Tibial artery (tissue), 4 donors: ENCODE measurements around the gene DPP6.

ENCODE experiments used
- DNase-seq, 2 donors: peaks; one replicate each; pipeline ENCODE4 v3.0.0-alpha.2; 2019
- H3K27ac ChIP-seq, 2 donors: fragments of 200-600 bp; sonication (generic) in 1 of 2; 1 replicate in 1 of 2; 2 replicates in 1 of 2; pipeline ENCODE4 v1.5.1; 2018 to 2019; ENCODE audit warnings: mild to moderate bottlenecking in 1 of 2
- H3K27me3 ChIP-seq, 2 donors: fragments of 200-600 bp; sonication (generic) in 1 of 2; one replicate each; pipeline versions ENCODE4 v1.5.1 to v1.6.0; 2016 to 2019
- H3K36me3 ChIP-seq, 3 donors: fragments of 200-600 bp; sonication (generic) in 2 of 3; one replicate each; pipeline ENCODE4 v1.5.1; 2016 to 2019; ENCODE audit warnings: mild to moderate bottlenecking in 2 of 3
- H3K4me1 ChIP-seq, 4 donors: fragments of 200-600 bp; sonication (generic) in 2 of 4; 1 replicate in 3 of 4; 2 replicates in 1 of 4; pipeline ENCODE4 v1.5.1; 2016 to 2019
- H3K4me3 ChIP-seq, 2 donors: fragments of 200-600 bp; sonication (generic) in 1 of 2; 1 replicate in 1 of 2; 2 replicates in 1 of 2; pipeline ENCODE4 v1.5.1; 2018 to 2019; ENCODE audit warnings: mild to moderate bottlenecking in 2 of 2
- H3K9me3 ChIP-seq, 3 donors: fragments of 200-600 bp; sonication (generic) in 1 of 3; one replicate each; pipeline ENCODE4 v1.5.1; 2016 to 2019
- CTCF ChIP-seq, 2 experiments: fragments of 200-600 bp in 1 of 2; fragments of 450-650 bp in 1 of 2; IDR thresholded peaks; one replicate each; pipeline ENCODE4 v1.5.1; 2017 to 2019; ENCODE audit warnings: antibody characterized with exemption in 2 of 2, mild to moderate bottlenecking in 1 of 2, moderate library complexity in 1 of 2
- intact Hi-C: fragments of 100-400 bp; cut with DNase I; formaldehyde crosslinking; loops from one replicate; pipeline ENCODE4 v1.15.0; 2023; ENCODE audit warnings: low total_unique reads

Gene DPP6

GRCh38 chr7:154425271-154425670, 373.1 kb downstream of the DPP6 start:
- H3K27ac ChIP-seq = no peak overlapping the region
- intact Hi-C loops = no loop called here
- no peaks in the 10 kb centered on the region for H3K27me3 ChIP-seq
- no peaks in the 10 kb centered on the region for H3K36me3 ChIP-seq
- no peaks in the 10 kb centered on the region for H3K4me1 ChIP-seq
- no peak for DNase-seq
- no peak overlapping the region for H3K4me3 ChIP-seq
- no peaks in the 10 kb centered on the region for H3K9me3 ChIP-seq
- TF ChIP-seq CTCF (IDR thresholded peaks at IDR 0.05) = no peak

- Histone ChIP-seq H3K36me3 (no peaks in the 10 kb centered on the region), H3K9me3 (no peaks in the 10 kb centered on the region), H3K4me3 (no peak overlapping the region), H3K27me3 (no peaks in the 10 kb centered on the region), H3K27ac (no peak overlapping the region), H3K4me1 (no peaks in the 10 kb centered on the region)
- no peak for TF ChIP-seq CTCF (IDR thresholded peaks at IDR 0.05)
- intact Hi-C loops = no loop called here
- no peak for DNase-seq
These were observed 374.6 kb downstream of the DPP6 start for GRCh38 chr7:154426778-154427177.

- H3K27ac ChIP-seq = no peak overlapping the region
- intact Hi-C loops = no loop called here
- TF ChIP-seq CTCF (IDR thresholded peaks at IDR 0.05) = no peak
- no peaks in the 10 kb centered on the region for H3K4me1 ChIP-seq
- no peaks in the 10 kb centered on the region for H3K27me3 ChIP-seq
- no peaks in the 10 kb centered on the region for H3K36me3 ChIP-seq
- no peak overlapping the region for H3K4me3 ChIP-seq
- H3K9me3 ChIP-seq = no peaks in the 10 kb centered on the region
- no peak for DNase-seq
These were observed 375.3 kb downstream of the DPP6 start for GRCh38 chr7:154427533-154427932.

- no peak overlapping the region for H3K27ac ChIP-seq
- no peaks in the 10 kb centered on the region for H3K9me3 ChIP-seq
- intact Hi-C loops = no loop called here
- no peak for DNase-seq
- TF ChIP-seq CTCF (IDR thresholded peaks at IDR 0.05) = no peak
- no peak overlapping the region for H3K4me3 ChIP-seq
- no peaks in the 10 kb centered on the region for H3K4me1 ChIP-seq
- no peaks in the 10 kb centered on the region for H3K36me3 ChIP-seq
- no peaks in the 10 kb centered on the region for H3K27me3 ChIP-seq
These were observed 377.6 kb downstream of the DPP6 start for GRCh38 chr7:154429666-154430404.

- Histone ChIP-seq H3K27ac (no peak overlapping the region), H3K27me3 (no peaks in the 10 kb centered on the region), H3K36me3 (no peaks in the 10 kb centered on the region), H3K4me3 (no peak overlapping the region), H3K4me1 (no peaks in the 10 kb centered on the region), H3K9me3 (no peaks in the 10 kb centered on the region)
- intact Hi-C loops = no loop called here
- no peak for TF ChIP-seq CTCF (IDR thresholded peaks at IDR 0.05)
- no peak for DNase-seq
These were observed 378.4 kb downstream of the DPP6 start for GRCh38 chr7:154430640-154431039.

- DNase-seq = no peak
- TF ChIP-seq CTCF (IDR thresholded peaks at IDR 0.05) = no peak
- intact Hi-C loops = no loop called here
- Histone ChIP-seq H3K27ac (no peak overlapping the region), H3K36me3 (no peaks in the 10 kb centered on the region), H3K4me3 (no peak overlapping the region), H3K27me3 (no peaks in the 10 kb centered on the region), H3K9me3 (no peaks in the 10 kb centered on the region), H3K4me1 (no peaks in the 10 kb centered on the region)
These were observed 378.8 kb downstream of the DPP6 start for GRCh38 chr7:154431045-154431444.
